Neural cell (in vitro differentiated cells): ENCODE data around the gene LRR1.

Experiments
- EZH2 ChIP-seq: fragments of 200-600, 300-800 bp; shearing (Covaris generic), sonication (generic); IDR thresholded peaks from 2 replicates; pipeline ENCODE4 v1.6.1; 2014; ENCODE audit warnings: antibody characterized with exemption, low read length, borderline replicate concordance, mild to moderate bottlenecking; ENCODE audit not compliant: insufficient read depth, poor library complexity, severe bottlenecking
- MXI1 ChIP-seq: fragments of 450-650 bp; conservative IDR thresholded peaks from 2 replicates; pipeline ENCODE4 v1.6.1; 2014; ENCODE audit warnings: antibody characterized with exemption, mild to moderate bottlenecking; ENCODE audit not compliant: poor library complexity, severe bottlenecking
- POLR2AphosphoS5 ChIP-seq: IDR thresholded peaks from 2 replicates; pipeline ENCODE4 v1.6.1; 2012
- RAD21 ChIP-seq: fragments of 450-650 bp; conservative IDR thresholded peaks from 2 replicates; pipeline ENCODE4 v1.6.1; 2014; ENCODE audit warnings: antibody characterized with exemption, mild to moderate bottlenecking, moderate library complexity
- TF ChIP-seq, protein P1 (sequence below): fragments of 450-650 bp; IDR thresholded peaks from 2 replicates; pipeline ENCODE4 v1.5.1; 2014; ENCODE audit warnings: antibody characterized with exemption, mild to moderate bottlenecking, moderate library complexity; ENCODE audit not compliant: poor library complexity, severe bottlenecking

GRCh38 chr14:49551569-49551968 lies 47.2 kb upstream of the LRR1 start:
- TF ChIP-seq MXI1 (no peak), POLR2AphosphoS5 (no peak), RAD21 (no peak), EZH2 (no peak)
- TF ChIP-seq, protein P1, sequence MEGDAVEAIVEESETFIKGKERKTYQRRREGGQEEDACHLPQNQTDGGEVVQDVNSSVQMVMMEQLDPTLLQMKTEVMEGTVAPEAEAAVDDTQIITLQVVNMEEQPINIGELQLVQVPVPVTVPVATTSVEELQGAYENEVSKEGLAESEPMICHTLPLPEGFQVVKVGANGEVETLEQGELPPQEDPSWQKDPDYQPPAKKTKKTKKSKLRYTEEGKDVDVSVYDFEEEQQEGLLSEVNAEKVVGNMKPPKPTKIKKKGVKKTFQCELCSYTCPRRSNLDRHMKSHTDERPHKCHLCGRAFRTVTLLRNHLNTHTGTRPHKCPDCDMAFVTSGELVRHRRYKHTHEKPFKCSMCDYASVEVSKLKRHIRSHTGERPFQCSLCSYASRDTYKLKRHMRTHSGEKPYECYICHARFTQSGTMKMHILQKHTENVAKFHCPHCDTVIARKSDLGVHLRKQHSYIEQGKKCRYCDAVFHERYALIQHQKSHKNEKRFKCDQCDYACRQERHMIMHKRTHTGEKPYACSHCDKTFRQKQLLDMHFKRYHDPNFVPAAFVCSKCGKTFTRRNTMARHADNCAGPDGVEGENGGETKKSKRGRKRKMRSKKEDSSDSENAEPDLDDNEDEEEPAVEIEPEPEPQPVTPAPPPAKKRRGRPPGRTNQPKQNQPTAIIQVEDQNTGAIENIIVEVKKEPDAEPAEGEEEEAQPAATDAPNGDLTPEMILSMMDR: no peak
